ENCODE results near the gene FBN1. TPM values are rescaled to one million over a fixed set of nuclear protein-coding genes. Genes with fewer than 3 reads are reported as not detected.

FBN1 gene
- total RNA-seq, 1 donor, result 984 TPM

DNA sequence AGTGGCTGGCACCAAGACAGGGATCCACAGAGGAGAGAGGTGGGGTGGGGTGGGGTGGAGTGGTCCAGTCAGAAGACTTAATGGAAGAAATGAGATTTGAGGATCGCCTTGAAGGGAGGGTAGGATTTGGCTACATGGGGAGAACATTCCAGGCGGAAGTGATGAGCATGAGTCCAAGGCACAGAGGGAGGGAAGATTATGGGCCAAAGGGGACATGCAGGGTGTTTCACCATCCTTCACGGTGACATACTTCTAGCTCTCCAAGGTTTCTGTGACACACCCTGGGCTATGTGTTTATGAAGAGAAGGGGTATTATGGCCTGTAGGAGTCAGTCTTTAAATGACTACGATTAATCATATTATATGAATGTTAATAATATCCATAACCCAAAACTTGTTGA lies 7.7 kb upstream of the FBN1 start:
- no peak overlapping the region for H3K4me3 ChIP-seq (ENCODE audit: low read depth, low read length)
- no peak for DNase-seq (ENCODE audit: low read depth)
- TF ChIP-seq, protein P1, sequence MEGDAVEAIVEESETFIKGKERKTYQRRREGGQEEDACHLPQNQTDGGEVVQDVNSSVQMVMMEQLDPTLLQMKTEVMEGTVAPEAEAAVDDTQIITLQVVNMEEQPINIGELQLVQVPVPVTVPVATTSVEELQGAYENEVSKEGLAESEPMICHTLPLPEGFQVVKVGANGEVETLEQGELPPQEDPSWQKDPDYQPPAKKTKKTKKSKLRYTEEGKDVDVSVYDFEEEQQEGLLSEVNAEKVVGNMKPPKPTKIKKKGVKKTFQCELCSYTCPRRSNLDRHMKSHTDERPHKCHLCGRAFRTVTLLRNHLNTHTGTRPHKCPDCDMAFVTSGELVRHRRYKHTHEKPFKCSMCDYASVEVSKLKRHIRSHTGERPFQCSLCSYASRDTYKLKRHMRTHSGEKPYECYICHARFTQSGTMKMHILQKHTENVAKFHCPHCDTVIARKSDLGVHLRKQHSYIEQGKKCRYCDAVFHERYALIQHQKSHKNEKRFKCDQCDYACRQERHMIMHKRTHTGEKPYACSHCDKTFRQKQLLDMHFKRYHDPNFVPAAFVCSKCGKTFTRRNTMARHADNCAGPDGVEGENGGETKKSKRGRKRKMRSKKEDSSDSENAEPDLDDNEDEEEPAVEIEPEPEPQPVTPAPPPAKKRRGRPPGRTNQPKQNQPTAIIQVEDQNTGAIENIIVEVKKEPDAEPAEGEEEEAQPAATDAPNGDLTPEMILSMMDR (IDR thresholded peaks at IDR 0.05; ENCODE audit: insufficient read depth, low read length), result no peak

DNA sequence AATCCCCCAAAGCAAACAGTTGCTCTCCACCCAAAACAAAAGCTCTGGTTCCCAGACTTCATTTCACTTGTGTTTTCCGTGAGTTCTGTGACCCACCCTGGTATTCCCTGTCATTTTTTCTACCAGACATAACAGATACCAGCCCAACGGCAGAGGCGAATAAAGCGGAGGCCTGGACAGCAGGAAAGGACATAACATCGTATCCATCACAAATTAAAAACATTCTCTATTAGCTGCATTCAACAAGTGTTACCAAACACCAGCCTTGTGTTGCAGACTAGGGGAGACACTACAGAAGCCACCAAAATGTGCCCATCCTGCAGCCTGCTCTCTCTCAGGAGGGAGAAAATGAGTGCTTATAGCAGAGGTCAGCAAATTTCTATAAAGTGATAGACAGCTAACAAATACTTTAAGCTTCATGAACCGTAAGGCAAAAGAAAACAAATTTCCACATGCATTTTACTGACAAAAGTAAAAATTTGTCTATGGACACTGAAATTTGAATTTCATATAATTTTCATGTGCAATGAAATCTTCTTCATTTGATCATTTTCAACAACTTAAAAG lies 7.1 kb upstream of the FBN1 start:
- TF ChIP-seq, protein P1 (IDR thresholded peaks at IDR 0.05; ENCODE audit: insufficient read depth, low read length), result no peak
- no peak overlapping the region for H3K4me3 ChIP-seq (ENCODE audit: low read depth, low read length)
- no peak for DNase-seq (ENCODE audit: low read depth)

DNA sequence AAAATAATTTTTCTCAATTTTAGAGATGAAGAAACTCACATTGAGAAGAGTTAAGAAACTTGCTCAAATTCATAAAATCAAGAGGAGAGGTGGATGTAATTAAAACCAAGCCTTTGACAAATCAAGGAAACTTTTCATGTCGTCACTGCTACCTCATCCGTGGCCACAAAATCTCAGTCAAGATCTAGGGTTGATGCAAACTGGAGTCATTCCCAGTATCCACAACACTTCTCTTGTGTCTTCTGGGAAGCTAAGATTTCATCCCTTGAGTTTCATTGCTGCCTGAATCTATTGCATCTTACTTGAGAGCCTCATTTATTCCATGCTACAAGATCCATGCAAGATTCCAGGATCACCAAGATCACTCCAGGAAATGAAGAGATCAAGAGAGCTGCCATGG lies 5.4 kb upstream of the FBN1 start:
- peak; percentile 43 for DNase-seq (ENCODE audit: low read depth)
- TF ChIP-seq, protein P1 (IDR thresholded peaks at IDR 0.05; ENCODE audit: insufficient read depth, low read length), result no peak
- no peak overlapping the region for H3K4me3 ChIP-seq (ENCODE audit: low read depth, low read length)

DNA sequence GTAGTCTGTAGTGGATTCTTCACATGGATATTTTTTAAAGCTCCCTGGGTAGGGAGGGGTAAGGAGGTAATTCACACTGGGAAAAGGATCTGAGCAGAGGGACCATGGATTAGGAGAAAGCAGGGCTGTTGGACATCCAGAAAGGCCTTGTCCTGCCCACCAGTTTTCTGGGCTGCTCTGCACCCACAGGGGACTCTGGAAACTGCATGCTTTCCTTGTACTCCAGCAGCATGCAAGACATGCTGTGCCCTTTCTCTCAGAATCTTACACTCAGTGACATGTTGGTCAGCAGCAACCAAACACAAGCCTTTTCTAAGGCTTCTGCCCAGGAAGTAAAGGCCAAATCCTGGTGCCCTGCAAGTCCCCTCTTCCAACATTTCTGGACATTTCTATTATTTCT lies 2.5 kb upstream of the FBN1 start:
- peak; percentile 70 for DNase-seq (ENCODE audit: low read depth)
- no peak overlapping the region for H3K4me3 ChIP-seq (ENCODE audit: low read depth, low read length)
- TF ChIP-seq, protein P1 (IDR thresholded peaks at IDR 0.05; ENCODE audit: insufficient read depth, low read length), result peak; percentile 75

DNA sequence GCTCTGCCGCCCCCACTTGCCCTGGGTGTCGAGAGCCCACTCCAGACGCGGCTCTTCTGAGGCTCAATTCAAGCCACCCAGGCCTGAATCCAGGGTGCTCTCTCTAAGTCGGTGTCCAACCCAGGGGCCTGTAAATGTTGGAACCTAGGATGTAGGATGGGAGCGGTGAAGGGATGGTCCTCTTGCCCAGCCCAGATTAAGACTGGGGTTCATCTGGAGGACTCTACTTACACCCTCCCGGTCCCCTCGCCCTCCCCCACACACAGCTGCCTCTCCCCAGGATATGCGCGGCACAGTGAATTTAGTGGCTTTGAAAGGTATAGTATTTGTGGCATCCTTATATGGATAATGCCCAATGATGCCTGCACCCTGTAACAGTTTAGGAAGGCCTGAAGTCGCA lies 822 bp upstream of the FBN1 start:
- DNase-seq (ENCODE audit: low read depth), result no peak
- H3K4me3 ChIP-seq (ENCODE audit: low read depth, low read length), result peak overlapping the region; percentile 92

DNA sequence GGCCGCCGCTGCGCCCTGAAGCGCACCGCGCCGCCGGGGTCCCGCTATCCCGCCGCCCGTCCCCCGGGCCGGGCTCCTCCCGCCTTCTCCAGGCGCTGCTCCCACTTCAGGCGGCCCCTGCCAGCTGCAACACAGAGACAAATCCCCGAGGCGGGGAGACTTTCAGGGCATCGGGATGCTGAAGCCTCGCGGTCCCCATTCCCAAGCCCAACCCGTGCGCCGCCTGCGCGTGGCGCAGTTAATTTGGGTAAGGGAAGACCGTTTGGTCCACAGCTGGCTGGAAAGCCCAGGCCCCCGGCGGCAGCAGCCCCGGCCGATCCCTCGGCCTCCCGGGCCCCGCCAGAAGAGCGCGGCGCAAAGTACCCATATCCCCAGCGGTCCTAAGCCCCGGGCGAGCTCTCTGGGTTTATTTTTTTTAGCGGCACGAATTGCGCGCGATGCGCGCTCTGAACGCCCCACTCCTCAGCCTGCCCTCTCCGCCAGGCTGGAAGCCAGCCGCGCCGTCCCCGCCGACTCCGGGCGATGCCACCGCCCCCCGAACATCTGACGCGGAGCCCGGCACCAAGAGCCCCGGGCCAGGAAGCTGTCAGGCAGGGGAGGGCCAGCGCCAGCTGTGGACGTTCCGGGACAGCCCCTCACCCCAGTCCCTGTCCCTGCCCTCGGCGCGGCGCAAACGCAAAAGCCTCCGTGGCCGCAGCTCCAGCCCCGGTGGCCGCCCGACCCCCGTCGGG lies 517 bp downstream of the FBN1 start:
- TF ChIP-seq, protein P1 (IDR thresholded peaks at IDR 0.05; ENCODE audit: insufficient read depth, low read length), result no peak
- peak overlapping the region; percentile 92 for H3K4me3 ChIP-seq (ENCODE audit: low read depth, low read length)
- DNase-seq (ENCODE audit: low read depth), result peak; percentile 57

More for the DNA sequence above, 822 bp upstream of the FBN1 start:
- TF ChIP-seq, protein P1 (IDR thresholded peaks at IDR 0.05; ENCODE audit: insufficient read depth, low read length), result no peak

Data from fibroblast of the aortic adventitia (primary cell).